ENCODE measurements around the gene NEIL1. TPM values are rescaled to one million over a fixed set of nuclear protein-coding genes. Genes with fewer than 3 reads are reported as not detected.
"Not testable (repeated sequence)": the region's sequence is repeated elsewhere in the genome, so short reads cannot be mapped to it uniquely, and the experiment has no call there.

NEIL1 gene
- total and polyA plus RNA-seq, 4 donors, result 11.8 to 60.9 (median 37.8) TPM

DNA sequence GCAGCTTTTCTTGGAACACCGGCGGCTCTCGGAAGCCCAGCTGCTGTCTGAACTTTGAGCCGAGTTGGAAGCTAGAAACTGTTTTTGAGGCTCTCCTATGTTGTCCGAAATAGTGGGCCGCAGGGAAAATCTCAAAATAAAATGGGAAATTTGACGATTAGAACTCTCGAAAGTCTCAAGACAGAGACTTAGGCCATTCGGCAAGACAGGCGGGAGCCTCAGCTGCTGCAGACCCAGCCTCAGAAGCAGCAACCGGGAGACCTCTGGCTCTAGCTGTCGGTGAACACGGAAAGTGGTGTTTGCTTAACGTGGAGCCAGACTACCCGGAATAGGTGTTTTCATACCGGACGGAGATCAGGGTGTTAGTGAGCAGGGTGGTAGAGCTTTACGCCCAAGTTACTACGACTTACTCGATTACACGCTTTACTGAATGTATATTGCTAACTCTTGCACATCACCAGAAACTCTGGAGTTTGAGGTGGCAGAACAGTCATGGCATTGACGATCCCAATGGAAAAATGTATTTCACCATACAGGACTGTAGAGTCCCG lies 21.9 kb downstream of the NEIL1 start:
- DNase-seq (ENCODE audit: low read depth in 4 of 6, low spot score in 6 of 6), result no peak
- under 1% methylated on average over 13 of the region's 23 CpGs for WGBS (ENCODE audit: insufficient coverage)
- H3K9me3 ChIP-seq (ENCODE audit: control insufficient read depth, insufficient read depth, low read length), result no peaks in the 10 kb centered on the region
- peak overlapping the region; percentile 92 for H3K4me3 ChIP-seq (ENCODE audit: low read depth, low read length)
- H3K27ac ChIP-seq (ENCODE audit: low read depth, low read length), result peak overlapping the region; percentile 94
- H3K36me3 ChIP-seq (ENCODE audit: control insufficient read depth, insufficient read depth, low read length), result peaks cover 39% of the 10 kb centered on the region
- no peaks in the 10 kb centered on the region for H3K27me3 ChIP-seq (ENCODE audit: control insufficient read depth, insufficient read depth, low read length)
- H3K4me1 ChIP-seq (ENCODE audit: control insufficient read depth, insufficient read depth, low read length), result peaks cover 24% of the 10 kb centered on the region

DNA sequence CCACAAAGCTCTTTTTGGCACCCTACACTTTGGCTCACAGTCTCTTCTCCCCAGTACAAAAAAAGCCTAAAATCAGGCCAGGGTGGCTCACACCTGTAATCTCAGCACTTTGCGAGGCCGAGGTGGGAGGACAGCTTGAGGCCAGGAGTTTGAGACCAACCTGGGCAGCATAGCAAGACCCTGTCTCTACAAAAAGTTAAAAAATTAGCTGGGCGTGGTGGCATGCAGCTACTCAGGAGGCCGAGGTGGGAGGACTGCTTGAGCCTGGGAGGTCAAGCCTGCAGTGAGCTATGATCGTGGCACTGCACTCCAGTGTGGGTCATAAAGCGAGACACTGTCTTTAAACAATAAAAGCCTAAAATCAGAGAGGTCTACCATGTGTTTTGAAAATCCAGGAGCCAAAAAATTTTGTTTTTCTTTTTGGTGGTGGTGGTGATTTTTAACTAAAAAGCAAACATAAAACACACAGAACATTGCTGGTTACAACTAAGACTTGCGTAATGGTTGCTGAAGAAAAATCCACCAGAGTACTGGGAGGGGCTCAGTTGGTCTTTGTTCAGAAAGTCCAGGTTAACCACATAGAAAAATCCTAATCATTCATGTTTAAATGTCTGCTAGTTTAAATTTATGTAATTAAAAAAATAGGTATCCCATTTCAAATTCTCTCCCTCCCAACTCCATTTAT lies 23.2 kb downstream of the NEIL1 start:
- Histone ChIP-seq H3K27me3 (ENCODE audit: control insufficient read depth, insufficient read depth, low read length) (no peaks in the 10 kb centered on the region), H3K9me3 (ENCODE audit: control insufficient read depth, insufficient read depth, low read length) (no peaks in the 10 kb centered on the region), H3K4me3 (ENCODE audit: low read depth, low read length) (no peak overlapping the region), H3K27ac (ENCODE audit: low read depth, low read length) (no peak overlapping the region), H3K4me1 (ENCODE audit: control insufficient read depth, insufficient read depth, low read length) (peaks cover 24% of the 10 kb centered on the region), H3K36me3 (ENCODE audit: control insufficient read depth, insufficient read depth, low read length) (peaks cover 29% of the 10 kb centered on the region)
- WGBS (ENCODE audit: insufficient coverage), result 100% methylated on average over 5 of the region's 7 CpGs
- no peak for DNase-seq (ENCODE audit: low read depth in 4 of 6, low spot score in 6 of 6)

DNA sequence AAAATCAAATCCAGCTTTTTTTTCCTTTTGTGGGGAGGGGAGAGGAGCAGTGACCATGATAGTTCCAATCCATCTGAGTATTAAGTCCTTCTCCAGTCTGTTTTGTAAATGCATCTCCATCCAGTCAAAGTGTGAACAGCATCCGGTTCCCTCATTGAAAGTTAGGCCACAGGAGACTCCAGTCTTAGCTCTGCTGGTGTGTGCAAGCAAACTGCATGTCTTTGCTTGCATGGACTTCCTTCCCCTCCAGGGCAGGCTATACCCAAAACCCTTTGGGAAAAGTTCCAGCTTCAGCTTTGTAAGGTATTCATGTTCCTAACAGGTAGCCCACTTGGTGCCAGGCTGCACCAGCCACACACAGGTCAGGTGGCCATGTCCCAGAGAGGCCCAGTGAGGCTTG lies 24.6 kb downstream of the NEIL1 start:
- Histone ChIP-seq H3K4me3 (ENCODE audit: low read depth, low read length) (no peak overlapping the region), H3K27ac (ENCODE audit: low read depth, low read length) (no peak overlapping the region), H3K4me1 (ENCODE audit: control insufficient read depth, insufficient read depth, low read length) (peaks cover 24% of the 10 kb centered on the region), H3K27me3 (ENCODE audit: control insufficient read depth, insufficient read depth, low read length) (no peaks in the 10 kb centered on the region), H3K36me3 (ENCODE audit: control insufficient read depth, insufficient read depth, low read length) (peaks cover 23% of the 10 kb centered on the region), H3K9me3 (ENCODE audit: control insufficient read depth, insufficient read depth, low read length) (no peaks in the 10 kb centered on the region)
- WGBS (ENCODE audit: insufficient coverage), result 90% methylated on average over 1 of the region's 1 CpG
- no peak for DNase-seq (ENCODE audit: low read depth in 4 of 6, low spot score in 6 of 6)

DNA sequence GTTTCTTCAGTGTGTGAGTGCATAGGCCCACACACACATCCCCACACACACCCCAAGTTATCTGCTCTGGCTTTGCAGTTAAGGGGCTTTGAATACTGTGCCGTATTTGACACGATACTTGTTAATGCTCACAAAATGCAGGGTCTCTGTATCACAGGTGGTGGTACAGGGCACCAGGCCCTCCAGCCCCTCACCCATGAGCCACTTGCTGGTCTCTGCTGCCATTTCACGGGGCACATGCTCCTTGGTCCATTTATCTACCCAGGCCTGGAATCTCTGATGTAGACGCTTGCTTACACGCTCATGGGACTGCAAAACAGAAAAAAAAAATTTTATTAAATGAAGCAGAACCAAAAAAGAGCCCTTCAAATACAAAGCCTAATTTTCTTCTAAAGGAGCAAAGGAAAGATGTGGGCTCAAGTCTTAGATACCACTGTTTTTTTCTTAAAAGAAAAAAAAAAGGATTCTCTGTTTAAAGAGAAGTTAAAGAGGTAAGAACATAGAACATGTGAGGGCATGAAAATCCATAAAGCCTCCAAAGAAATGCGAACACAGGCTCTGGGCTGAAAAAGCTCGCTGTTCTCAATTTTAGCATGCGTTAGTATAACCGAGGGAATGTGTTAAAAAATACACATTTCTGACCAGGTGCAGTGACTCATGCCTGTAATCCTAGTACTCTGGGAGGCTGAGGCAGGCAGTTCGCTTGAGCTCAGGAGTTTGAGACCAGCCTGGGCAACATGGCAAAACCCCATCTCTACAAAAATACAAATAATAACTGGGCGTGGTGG lies 25.3 kb downstream of the NEIL1 start:
- no peaks in the 10 kb centered on the region for H3K27me3 ChIP-seq (ENCODE audit: control insufficient read depth, insufficient read depth, low read length)
- H3K4me1 ChIP-seq (ENCODE audit: control insufficient read depth, insufficient read depth, low read length), result peaks cover 24% of the 10 kb centered on the region
- peaks cover 22% of the 10 kb centered on the region for H3K36me3 ChIP-seq (ENCODE audit: control insufficient read depth, insufficient read depth, low read length)
- H3K9me3 ChIP-seq (ENCODE audit: control insufficient read depth, insufficient read depth, low read length), result no peaks in the 10 kb centered on the region
- whole genome bisulfite sequencing (ENCODE audit: insufficient coverage), result 97% methylated on average over 7 of the region's 11 CpGs
- no peak overlapping the region for H3K27ac ChIP-seq (ENCODE audit: low read depth, low read length)
- H3K4me3 ChIP-seq (ENCODE audit: low read depth, low read length), result no peak overlapping the region
- no peak for DNase-seq (ENCODE audit: low read depth in 4 of 6, low spot score in 6 of 6)

DNA sequence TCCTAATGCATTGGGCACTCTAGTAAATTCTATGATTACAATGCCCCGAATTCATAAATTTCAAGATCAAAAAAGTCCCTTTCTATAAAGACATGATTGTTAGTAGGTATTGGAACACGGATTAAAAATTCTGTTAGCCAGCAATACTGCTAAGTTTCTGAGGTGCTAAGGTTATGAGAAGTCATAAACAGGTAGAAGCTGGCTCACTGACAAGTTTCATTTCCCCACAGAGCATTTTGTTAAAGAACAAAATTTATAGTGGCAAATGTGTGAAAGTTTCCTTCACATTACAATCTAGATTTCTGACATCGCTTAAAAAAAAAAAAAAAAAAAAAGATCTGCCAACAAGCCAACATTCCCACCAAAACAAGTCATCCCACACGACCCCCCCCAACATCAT lies 33.9 kb downstream of the NEIL1 start:
- no CpG with 5 or more reads among the region's 4 CpGs for WGBS (ENCODE audit: insufficient coverage)
- peaks cover 45% of the 10 kb centered on the region for H3K36me3 ChIP-seq (ENCODE audit: control insufficient read depth, insufficient read depth, low read length)
- H3K9me3 ChIP-seq (ENCODE audit: control insufficient read depth, insufficient read depth, low read length), result no peaks in the 10 kb centered on the region
- DNase-seq (ENCODE audit: low read depth in 4 of 6, low spot score in 6 of 6), result no peak
- H3K4me1 ChIP-seq (ENCODE audit: control insufficient read depth, insufficient read depth, low read length), result no peaks in the 10 kb centered on the region
- no peaks in the 10 kb centered on the region for H3K27me3 ChIP-seq (ENCODE audit: control insufficient read depth, insufficient read depth, low read length)
- H3K27ac ChIP-seq (ENCODE audit: low read depth, low read length), result no peak overlapping the region
- H3K4me3 ChIP-seq (ENCODE audit: low read depth, low read length), result no peak overlapping the region

DNA sequence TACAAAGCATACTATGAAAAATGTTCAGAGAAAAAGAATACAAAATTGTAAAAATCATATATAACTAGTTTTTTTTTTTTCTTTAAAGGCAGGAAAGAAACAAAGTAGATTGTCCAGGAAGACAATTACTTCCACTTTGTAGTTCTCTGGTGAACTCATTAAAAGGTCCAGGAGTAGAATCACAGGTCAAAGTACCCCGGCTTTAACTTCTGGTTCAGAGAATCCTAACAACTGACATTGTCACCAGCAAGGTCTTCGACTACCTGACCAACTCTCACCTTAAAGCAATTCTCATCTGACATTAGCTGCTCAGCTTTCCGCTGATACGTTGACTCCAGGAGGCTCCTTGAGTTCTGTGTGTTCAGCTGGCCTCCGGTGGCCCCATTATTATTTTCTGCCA lies 37.1 kb downstream of the NEIL1 start:
- peaks cover 52% of the 10 kb centered on the region for H3K36me3 ChIP-seq (ENCODE audit: control insufficient read depth, insufficient read depth, low read length)
- WGBS (ENCODE audit: insufficient coverage), result 92% methylated on average over 5 of the region's 5 CpGs
- H3K9me3 ChIP-seq (ENCODE audit: control insufficient read depth, insufficient read depth, low read length), result not testable (repeated sequence)

DNA sequence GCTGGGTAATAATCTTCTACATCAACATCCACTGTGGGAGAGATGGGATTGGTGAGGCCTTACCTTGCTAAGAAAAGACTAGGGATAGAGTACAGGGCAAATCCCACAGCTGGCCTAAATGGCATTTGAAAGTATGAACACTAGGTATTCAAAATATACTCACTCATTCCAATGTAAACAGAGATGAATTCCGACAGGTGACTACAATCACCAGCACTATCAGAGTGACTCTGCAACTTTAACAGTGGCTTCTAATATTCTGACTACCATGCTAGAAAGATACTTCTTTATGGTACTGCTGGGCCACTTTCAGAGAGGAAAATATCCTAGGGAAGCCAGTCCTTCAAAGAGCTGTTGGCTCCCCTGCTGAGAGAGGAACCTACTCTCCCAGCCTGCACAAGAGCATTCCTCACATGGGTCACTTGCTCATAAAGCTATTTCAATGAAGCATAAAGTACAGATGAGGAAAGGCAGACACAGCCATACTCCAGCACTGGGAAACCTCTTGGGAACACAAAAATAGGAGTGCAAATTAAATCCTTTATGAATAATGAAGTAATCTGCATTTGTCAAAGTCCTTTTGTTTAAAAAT lies 43.0 kb downstream of the NEIL1 start:
- H3K4me1 ChIP-seq (ENCODE audit: control insufficient read depth, insufficient read depth, low read length), result no peaks in the 10 kb centered on the region
- no peaks in the 10 kb centered on the region for H3K27me3 ChIP-seq (ENCODE audit: control insufficient read depth, insufficient read depth, low read length)
- H3K27ac ChIP-seq (ENCODE audit: low read depth, low read length), result no peak overlapping the region
- H3K4me3 ChIP-seq (ENCODE audit: low read depth, low read length), result no peak overlapping the region
- DNase-seq (ENCODE audit: low read depth in 4 of 6, low spot score in 6 of 6), result peak in 2 of 6 donors; percentile 6 to 11
- H3K36me3 ChIP-seq (ENCODE audit: control insufficient read depth, insufficient read depth, low read length), result peaks cover 43% of the 10 kb centered on the region
- no peaks in the 10 kb centered on the region for H3K9me3 ChIP-seq (ENCODE audit: control insufficient read depth, insufficient read depth, low read length)
- 100% methylated on average over 1 of the region's 1 CpG for WGBS (ENCODE audit: insufficient coverage)

More for the DNA sequence above, 37.1 kb downstream of the NEIL1 start:
- not testable (repeated sequence) for H3K4me1 ChIP-seq (ENCODE audit: control insufficient read depth, insufficient read depth, low read length); H3K4me3 ChIP-seq (ENCODE audit: low read depth, low read length); H3K27me3 ChIP-seq (ENCODE audit: control insufficient read depth, insufficient read depth, low read length); H3K27ac ChIP-seq (ENCODE audit: low read depth, low read length); DNase-seq (ENCODE audit: low read depth in 4 of 6, low spot score in 6 of 6)

DNA sequence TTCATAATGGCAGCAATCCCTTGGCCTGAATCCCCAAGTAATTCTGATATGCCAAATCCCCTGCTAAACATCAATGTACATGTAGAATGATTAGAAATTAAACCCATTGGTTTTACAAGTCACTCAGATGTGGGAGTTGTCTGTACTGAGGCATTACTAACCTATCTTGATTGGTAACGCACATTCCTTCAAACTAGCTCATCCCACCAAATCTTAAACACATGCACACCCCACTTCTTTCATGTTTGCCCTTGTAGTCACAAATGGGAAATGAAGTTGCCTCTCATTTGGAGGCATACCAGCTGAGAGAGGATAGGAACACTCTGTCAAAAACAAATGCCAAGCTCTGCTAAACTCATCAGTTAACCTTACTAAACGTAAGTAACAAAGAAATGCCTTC lies 50.7 kb downstream of the NEIL1 start:
- H3K4me3 ChIP-seq (ENCODE audit: low read depth, low read length), result no peak overlapping the region
- no CpG with 5 or more reads among the region's 2 CpGs for WGBS (ENCODE audit: insufficient coverage)
- H3K4me1 ChIP-seq (ENCODE audit: control insufficient read depth, insufficient read depth, low read length), result no peaks in the 10 kb centered on the region
- no peak overlapping the region for H3K27ac ChIP-seq (ENCODE audit: low read depth, low read length)
- no peak for DNase-seq (ENCODE audit: low read depth in 4 of 6, low spot score in 6 of 6)
- no peaks in the 10 kb centered on the region for H3K27me3 ChIP-seq (ENCODE audit: control insufficient read depth, insufficient read depth, low read length)
- H3K36me3 ChIP-seq (ENCODE audit: control insufficient read depth, insufficient read depth, low read length), result peaks cover 49% of the 10 kb centered on the region
- no peaks in the 10 kb centered on the region for H3K9me3 ChIP-seq (ENCODE audit: control insufficient read depth, insufficient read depth, low read length)

DNA sequence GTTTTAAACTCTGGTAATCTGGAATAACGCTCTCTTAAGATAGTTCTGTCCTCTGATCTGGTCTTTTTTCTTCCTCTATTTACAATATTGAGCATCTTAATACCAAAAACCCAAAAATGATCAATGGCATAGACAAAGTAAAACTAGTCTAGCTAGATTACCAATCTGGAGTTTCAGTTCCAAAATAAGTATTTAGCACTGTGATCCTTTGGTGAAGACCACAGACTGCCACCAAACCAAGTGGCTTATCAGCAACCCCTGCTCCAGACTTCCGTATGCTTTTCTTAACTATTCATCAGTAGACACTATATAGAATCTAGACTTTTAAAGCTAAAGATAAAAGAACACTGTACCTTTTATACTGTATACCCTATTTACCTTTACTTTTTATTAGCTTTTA lies 57.1 kb downstream of the NEIL1 start:
- Histone ChIP-seq H3K9me3 (ENCODE audit: control insufficient read depth, insufficient read depth, low read length) (no peaks in the 10 kb centered on the region), H3K27ac (ENCODE audit: low read depth, low read length) (no peak overlapping the region), H3K27me3 (ENCODE audit: control insufficient read depth, insufficient read depth, low read length) (no peaks in the 10 kb centered on the region), H3K36me3 (ENCODE audit: control insufficient read depth, insufficient read depth, low read length) (peaks cover 49% of the 10 kb centered on the region), H3K4me1 (ENCODE audit: control insufficient read depth, insufficient read depth, low read length) (no peaks in the 10 kb centered on the region), H3K4me3 (ENCODE audit: low read depth, low read length) (no peak overlapping the region)
- no peak for DNase-seq (ENCODE audit: low read depth in 4 of 6, low spot score in 6 of 6)
- WGBS (ENCODE audit: insufficient coverage), result no CpG with 5 or more reads among the region's 2 CpGs

All from spinal cord (tissue), 10 donors.